Pulmonary artery endothelial cell (primary cell): Measurements from ENCODE around the gene TKFC. TPM values are rescaled to one million over a fixed set of nuclear protein-coding genes. Genes with fewer than 3 reads are reported as not detected.
"Not testable (repeated sequence)": the region's sequence is repeated elsewhere in the genome, so short reads cannot be mapped to it uniquely, and the experiment has no call there.

Experiments
- DNase-seq: peaks from one replicate; pipeline ENCODE4 v3.0.0-alpha.2; 2011; ENCODE audit warnings: low read depth, low spot score
- total RNA-seq: library from RNA; depleted of rRNA; stranded (reverse); fragments of >200 nt; gene quantifications from 2 replicates; pipeline ENCODE4 v1.2.3, GENCODE V29; 2014

TKFC gene
- total RNA-seq, 1 donor from 2014 or later: 20.4 TPM

GRCh38 chr11:61369372-61370348, 36.6 kb downstream of the TKFC start:
- no peak for DNase-seq

GRCh38 chr11:61370349-61371005, 37.4 kb downstream of the TKFC start:
- DNase-seq: no peak

DNA sequence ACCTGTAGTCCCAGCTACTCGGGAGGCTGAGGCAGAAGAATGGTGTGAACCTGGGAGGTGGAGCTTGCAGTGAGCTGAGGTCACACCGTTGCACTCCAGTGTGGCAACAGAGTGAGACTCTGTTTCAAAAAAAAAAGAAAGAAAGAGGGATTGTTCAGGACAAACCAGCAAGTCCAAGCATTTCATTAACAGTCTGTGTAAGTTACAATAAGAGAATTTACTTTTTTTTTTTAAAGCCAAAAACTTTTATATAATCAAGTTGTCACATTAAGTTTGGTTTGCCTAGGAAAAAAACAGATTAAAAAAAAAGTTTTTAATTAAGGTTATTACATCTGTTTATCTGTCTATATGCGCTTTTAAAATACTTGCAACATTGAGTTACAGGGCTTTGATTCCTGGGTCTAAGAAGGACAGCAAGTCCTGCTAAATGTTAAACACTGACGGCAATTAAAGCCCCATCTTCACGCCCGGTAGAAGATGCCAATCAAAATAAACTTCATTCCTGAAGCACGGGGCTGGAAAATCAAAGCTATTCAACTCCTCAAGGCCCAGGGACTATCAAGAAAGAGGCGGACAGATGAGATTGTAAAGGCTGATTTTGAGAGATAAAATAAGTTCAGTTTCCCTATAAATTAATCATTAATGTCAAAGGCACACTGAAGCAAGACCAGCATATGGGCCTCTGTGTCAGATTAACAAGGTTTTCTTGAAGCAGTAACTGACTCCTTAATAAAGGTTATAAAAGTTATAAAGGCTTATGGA, 39.8 kb downstream of the TKFC start:
- no peak for DNase-seq

- no peak for DNase-seq
Measured at GRCh38 chr11:61375761-61376108, 42.7 kb downstream of the TKFC start.

DNA sequence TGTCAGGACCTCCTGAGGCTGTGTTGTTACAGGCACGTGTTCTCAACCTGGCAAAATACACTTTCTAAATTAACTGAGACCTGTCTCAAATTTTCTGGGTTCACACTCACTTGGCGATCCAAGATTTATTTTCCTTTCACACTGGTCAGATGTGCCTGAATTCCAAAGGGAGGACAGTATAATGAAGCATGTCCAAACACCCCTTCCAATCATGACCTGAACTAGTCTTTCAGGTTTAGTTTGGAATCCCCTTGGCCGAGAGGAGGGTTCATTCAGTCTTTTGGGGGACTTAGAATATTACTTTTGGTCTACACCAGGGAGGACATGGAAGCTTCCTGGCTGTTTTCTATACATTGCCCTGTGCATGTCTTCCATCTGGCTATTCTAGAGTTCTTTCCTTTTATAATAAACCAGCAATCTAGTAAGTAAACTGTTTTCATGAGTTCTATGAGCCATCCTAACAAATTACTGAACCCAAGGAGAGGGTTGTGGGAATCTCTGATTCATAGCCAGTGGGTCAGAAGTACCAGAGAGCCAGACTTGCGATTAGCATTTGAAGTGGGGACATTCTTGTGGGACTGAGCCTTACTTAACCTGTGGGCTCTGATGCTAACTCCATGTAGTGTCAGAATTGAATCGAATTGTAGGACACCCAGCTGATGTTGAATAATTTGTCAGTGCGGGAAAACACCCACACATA, 44.6 kb downstream of the TKFC start:
- DNase-seq: no peak

GRCh38 chr11:61378713-61379313, 45.8 kb downstream of the TKFC start:
- DNase-seq: no peak

- no peak for DNase-seq
Measured at GRCh38 chr11:61380884-61381283, 47.9 kb downstream of the TKFC start.

DNA sequence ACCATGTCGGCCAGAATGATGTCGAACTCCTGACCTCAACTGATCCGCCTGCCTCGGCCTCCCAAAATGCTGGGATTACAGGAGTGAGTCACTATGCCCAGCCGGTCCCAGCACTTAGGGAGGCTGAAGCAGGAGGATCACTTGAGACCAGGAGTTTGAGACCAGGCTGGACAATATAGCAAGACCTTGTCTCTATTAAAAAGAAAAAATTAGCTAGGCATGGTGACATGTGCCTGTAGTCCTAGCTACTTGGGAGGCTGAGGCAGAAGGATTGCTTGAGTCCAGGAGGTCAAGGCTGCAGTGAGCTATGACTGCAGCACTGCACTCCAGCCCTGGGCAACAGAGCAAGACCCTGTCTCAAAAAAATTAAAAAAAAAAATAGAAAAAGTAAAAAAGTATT, 50.8 kb downstream of the TKFC start:
- DNase-seq: not testable (repeated sequence)

- DNase-seq: no peak
Measured at GRCh38 chr11:61384271-61385242, 51.5 kb downstream of the TKFC start.

DNA sequence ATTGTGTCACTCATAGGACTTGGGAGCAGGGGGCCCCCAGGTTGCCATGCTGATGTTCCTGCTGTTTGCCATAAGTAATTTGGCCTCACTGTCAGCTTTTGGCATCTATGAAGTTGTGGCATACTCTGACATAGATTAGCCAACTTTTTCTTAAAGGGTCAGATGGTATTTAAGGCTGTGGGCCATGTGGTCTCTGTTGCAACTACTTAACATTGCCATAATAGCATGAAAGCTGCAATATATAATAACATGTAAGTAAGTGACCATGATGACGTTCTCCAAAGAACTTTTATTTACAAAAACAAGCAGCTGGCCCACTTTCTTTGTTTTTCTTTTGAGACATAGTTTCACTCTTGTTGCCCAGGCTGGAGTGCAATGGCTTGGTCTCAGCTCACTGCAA, 57.1 kb downstream of the TKFC start:
- no peak for DNase-seq

DNA sequence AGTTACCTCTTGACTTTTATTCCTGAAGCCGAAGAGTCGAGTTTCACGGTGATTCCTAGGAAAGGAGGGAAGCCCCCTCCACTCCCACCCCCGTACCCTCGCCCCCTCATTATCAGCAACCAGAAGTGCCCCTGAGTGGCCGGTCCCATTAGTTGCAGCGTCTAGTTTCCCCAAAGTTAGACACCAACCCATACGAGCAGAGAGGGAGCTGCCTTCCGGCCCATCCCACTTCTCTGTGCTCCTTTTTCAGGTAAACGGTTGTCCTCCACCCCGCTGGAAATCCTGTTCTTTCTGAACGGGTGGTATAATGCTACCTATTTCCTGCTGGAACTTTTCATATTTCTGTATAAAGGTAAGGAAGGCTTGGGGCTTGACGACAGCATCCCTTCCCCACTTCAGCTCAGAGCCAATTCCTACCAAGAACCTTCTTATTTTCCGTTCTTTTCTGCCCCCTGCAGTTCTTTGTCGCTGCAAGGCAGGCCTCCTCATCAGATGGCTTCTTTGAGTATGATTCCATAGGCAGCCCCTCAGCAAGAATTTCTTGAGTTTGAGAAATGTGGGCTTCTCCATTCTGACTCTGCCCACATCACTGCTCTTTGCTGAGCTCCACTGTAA, 60.1 kb downstream of the TKFC start:
- no peak for DNase-seq

Other genes with a start within 250 kb of the TKFC start
- gene CD5, start 230.7 kb upstream of the TKFC start, total RNA-seq: not detected in 2 replicates
- 11.0 and 12.5 TPM in 2 replicates for gene VPS37C, start 171.8 kb upstream of the TKFC start, total RNA-seq
- not detected in 2 replicates for gene PGA3, start 129.7 kb upstream of the TKFC start, total RNA-seq
- not detected in 2 replicates for gene PGA4, start 110.9 kb upstream of the TKFC start, total RNA-seq
- gene PGA5, start 92.1 kb upstream of the TKFC start, total RNA-seq: not detected in 2 replicates
- gene VWCE, start 37.9 kb upstream of the TKFC start, total RNA-seq: 1.7 TPM in 2 replicates
- gene DDB1, start 123 bp upstream of the TKFC start, total RNA-seq: 383 and 419 TPM in 2 replicates
- gene CYB561A3, start 28.7 kb downstream of the TKFC start, total RNA-seq: 33.8 and 41.4 TPM in 2 replicates
- 13.7 and 20.7 TPM in 2 replicates for gene TMEM138, start 29.1 kb downstream of the TKFC start, total RNA-seq
- gene TMEM216, start 59.4 kb downstream of the TKFC start, total RNA-seq: 8.6 and 9.0 TPM in 2 replicates
- gene CPSF7, start 96.7 kb downstream of the TKFC start, total RNA-seq: 13.0 and 16.4 TPM in 2 replicates
- 33.7 and 44.0 TPM in 2 replicates for gene SDHAF2, start 96.9 kb downstream of the TKFC start, total RNA-seq
- gene LRRC10B, start 175.5 kb downstream of the TKFC start, total RNA-seq: not detected in 2 replicates
- under 0.01 and 0.18 TPM in 2 replicates for gene SYT7, start 247.8 kb downstream of the TKFC start, total RNA-seq